HS-5 (cell line): ENCODE measurements around the gene SPSB1.

ENCODE experiments used
- DNase-seq: peaks from one replicate; pipeline ENCODE4 v3.0.0-alpha.2; 2012; ENCODE audit warnings: low read depth

The SPSB1 gene

DNA sequence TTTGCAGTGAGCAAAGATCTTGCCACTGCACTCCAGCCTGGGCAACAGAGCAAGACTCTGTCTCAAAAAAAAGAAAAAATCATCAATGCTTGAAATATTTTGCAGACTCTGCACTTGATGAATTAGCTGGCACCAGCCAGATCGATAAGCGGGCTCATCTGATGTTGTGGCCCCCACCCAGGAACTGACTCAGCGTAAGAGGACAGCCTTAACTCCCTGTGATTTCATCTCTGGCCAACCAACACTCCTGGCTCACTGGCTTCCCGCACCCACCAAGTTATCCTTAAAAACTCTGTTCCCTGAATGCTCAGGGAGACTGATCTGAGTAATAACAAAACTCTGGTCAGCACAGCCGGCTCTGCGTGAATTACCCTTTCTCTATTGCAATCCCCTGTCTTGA, 98.9 kb downstream of the SPSB1 start:
- DNase-seq = no peak

DNA sequence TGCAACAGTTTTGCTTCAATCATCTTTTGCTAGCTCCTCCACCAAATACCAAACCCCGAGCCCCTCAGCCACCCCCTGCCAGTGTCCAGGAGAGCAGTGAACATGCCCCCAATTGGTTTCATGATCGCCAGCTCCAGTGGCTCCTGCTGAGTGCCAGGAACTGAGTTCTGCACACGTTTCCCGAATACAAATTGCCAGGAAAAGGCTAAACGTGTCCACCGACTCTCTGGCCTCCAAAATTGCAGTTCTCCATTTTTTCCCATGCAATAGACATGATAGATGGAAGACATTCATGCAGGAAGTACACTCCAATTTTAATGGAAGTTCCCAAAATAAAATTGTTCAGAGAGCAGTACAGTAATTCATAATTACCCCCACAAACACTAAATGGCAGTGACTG, 101.3 kb downstream of the SPSB1 start:
- no peak for DNase-seq

DNA sequence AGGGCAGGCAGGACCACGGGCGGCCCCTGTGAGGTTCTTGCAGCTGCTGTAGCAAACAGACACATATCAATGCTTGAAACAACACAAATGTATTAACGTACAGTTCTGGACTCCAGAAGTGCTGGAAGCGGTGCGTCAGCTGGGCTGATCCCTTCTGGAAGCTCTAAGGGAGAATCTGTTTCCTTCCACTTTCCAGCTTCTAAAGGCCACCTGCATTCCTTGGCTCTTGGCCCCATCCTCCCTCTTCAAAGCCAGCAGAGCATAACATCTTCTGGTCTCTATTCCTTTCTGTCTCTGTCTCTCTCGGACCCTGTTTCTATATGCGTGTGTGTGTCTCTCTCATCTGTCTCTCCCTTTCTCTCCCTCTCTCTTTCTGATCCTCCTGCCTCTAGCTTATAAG, 102.3 kb downstream of the SPSB1 start:
- DNase-seq = no peak

DNA sequence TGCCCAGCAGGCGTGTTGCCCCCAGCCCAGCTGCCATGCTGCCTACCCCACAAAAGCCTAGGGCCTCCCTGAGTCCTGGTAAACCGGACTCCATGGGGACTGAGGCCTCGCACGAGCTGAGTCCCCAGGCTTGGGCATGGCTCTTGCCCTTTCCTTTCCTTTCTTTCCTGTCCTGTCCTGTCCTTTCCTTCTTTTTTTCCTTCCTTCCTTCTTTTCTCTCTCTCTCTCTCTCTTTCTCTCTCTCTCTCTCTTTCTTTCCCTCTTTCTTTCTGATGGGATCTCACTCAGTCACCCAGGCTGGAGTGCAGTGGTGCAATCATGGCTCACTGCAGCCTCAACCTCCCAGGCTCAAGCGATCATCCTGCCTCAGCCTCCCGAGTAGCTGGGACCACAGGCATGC, 104.4 kb downstream of the SPSB1 start:
- no peak for DNase-seq

DNA sequence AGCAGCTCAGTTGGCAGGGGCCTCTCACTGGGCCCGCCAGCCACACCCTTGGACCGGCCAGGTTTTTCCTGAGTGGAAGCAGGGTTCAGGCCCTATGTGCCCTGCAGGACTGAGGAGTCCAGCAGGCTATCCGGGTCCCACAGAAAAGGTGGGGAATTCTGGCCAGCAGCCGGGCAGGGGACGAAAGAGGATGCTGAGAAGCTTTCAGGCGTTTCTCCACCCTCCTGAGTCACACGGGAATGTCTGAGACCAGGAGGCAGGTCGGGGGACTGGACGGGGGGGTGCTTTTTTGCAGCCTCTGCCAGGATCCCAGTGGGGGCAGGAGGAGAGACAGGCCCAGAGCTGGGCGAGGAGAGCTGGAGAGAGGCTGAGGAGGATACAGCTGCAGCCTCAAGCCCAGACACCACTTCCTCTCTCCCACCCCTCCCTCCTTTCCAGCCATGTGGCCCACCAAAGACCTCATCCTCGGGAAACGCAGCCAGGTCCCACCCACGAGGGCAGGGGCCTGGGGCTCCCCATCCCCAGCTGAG, 105.4 kb downstream of the SPSB1 start:
- no peak for DNase-seq

DNA sequence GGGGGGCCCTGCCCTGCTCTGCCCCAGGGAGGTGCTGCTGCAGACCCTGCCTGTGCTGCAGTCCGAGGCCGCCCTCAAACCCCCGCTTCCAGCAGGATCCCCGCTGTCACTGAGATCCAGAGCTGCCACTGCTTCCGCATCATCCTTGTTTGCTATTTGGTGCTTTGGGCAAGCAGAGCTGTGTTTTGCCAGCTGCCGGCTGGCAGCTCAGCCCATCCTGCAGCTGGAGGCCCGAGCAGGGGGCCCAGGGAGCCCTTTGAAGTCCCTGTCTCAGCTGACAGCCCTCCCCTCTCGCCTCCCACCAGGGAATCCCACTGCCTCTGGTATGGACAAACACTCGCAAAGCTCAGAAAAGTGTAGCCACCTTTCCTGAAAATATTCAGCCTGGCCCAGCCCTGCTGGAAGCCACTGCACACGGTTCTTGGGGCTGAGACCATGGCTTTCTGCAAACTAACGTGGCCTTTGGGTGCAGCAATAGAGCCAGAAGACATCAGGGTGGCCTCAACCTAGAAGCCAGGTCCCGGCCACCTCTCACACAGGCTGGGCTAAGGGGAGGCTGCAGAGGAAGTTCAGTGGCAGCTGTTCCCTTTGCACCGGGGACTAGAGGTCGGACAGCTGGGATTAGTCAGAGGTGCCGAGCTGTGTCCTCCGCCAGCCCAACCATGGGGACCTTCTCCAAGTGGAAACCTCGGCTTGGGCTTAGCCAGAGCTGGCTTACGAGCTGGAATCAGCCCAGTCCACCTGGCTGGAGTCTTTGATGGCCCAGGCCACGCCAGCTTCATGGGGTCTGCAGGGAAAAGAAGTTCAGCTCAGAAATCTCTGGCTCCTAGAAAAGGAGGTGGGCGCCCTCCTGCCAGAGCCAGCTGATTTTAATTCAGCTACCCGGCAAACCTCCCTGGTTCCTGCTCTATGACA, 107.1 kb downstream of the SPSB1 start:
- no peak for DNase-seq

DNA sequence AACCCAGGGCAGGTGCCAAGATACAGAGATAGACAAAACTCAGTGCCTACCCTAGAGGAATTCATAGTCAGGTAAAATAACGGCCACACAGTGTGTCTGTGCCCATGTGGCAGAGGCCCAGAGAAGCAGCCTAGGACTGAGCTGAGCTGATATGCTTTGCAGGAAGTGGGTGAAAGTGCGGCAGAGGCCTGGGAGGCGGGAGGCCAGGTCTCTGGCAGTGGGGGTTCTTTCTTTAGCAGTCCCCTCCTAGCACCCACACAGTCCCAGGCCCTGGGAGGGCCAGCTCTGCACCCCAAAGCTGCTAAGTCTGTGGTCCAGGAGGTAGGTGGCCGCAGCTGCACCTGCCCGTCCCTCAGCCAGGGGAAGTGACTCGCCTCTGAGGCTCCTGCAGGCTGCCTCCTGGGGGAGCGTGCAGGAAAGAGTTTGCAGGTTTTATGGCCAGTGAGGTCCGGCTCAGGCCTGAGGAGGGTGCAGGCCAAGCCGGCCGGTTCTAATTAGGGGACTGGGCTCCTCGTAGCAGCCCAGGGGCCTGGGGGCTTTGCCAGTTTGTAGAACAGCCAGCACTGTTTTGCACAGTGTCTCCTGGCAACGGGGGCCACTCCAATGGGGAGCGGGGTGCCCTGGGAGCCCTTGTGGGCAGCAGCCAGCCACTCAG, 107.9 kb downstream of the SPSB1 start:
- no peak for DNase-seq

DNA sequence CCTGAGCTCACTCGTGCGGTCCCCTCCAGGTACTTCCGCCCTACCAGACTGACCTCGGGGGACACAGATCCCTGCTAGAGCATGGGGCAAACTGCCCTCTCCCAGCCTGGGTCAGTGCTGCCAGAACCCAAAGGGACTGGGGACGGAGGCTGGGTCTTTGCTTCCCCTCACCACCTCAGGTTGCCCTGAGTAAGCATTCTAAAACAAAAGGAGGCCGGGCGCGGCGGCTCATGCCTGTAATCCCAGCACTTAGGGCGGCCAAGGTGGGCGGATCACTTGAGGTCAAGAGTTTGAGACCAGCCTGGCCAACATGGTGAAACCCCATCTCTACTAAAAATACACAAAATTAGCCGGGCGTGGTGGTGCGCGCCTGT, 108.4 kb downstream of the SPSB1 start:
- no peak for DNase-seq

DNA sequence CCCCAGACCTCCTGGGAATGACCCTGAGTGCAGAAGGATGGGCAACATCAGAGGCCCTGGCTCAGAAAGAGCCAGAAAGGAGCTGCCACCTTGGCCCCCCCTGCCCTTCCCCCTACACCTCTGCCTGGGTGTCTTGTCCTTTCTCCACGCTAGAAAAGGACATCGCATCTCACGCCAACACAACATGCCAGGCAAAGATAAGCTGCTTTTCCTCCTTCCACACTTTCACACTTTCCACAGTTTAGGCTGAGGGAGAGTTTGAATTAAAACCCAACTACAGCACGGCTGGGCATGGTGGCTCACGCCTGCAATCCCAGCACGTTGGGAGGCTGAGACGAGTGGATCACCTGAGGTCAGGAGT, 109.5 kb downstream of the SPSB1 start:
- no peak for DNase-seq

DNA sequence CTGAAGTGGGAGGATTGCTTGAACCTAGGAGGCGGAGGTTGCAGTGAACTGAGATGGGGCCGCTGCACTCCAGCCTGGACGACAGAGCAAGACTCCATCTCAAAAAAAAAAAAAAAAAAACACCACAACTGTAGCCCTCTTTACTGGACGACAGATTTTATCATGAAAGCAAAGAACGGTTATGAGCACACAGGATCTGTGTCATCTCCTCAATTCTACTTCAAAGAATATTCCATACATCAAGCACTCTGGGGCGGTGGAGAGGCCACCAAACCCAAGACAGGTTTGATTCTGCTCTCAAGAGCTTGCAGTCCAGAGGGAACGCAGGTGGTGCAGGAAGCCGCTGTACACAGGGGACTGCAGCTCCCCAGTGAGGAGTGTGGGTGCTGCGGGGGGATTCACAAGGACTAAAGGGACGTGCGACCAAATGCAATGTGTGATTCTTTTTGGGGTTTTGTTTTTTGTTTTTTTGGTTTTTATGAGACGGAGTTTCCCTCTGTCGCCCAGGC, 110.1 kb downstream of the SPSB1 start:
- DNase-seq = no peak

DNA sequence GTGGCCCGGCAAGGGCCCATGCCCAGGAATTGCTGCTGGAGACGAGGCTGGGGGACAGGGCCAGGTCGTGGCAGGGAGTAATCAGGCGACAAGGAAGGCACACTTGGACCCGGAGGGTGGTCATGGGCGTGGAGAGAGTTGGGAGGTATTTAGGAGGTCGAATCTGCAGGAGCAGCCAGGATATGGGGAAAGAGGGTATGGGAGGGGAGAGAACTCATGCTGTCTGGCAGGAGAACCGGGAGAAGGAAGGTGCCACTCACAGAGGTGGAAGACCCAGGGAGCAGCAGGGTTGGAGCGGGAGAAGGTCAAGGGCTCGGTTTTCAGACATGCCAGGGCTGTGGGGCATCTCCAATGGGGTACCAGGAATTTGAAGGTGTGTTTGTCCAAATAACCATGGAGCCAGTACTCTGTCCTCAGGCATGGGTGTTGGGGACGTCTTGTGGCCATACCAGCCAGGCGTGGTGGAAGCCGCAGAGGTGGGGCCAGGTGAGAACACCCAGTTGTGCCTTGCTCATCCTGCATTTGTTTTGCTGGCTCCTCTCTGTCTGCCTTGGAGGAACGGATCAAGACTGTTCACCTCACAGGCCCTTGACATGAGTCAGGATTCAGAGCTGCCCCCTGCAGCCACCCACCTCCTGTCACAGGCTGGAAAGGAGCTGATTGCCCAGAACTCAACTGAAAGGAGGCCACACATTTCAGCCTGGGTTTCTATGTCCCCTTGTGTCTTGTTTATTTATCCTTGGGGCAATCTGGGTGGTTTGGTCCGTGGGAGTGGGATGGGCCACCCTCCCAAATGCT, 111.6 kb downstream of the SPSB1 start:
- DNase-seq = no peak

DNA sequence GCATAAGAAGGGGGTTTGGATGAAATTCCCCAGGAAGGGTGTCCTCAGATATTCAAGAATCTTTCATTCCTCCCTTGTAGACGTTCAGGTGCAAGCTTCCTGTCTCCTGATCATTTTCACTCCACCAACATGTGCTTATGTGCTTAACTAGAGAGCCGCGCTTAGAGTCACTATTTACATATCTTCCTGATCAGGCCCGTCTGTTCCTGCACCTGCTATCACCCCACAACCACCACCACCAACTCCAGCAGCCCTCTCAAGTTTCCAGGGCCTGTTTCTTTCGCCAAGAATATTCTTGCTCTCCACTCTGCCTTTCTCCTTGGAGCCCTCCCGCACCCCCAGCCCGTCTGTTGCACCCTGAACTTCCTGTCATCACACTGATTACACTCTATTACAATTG, 113.4 kb downstream of the SPSB1 start:
- DNase-seq = no peak

DNA sequence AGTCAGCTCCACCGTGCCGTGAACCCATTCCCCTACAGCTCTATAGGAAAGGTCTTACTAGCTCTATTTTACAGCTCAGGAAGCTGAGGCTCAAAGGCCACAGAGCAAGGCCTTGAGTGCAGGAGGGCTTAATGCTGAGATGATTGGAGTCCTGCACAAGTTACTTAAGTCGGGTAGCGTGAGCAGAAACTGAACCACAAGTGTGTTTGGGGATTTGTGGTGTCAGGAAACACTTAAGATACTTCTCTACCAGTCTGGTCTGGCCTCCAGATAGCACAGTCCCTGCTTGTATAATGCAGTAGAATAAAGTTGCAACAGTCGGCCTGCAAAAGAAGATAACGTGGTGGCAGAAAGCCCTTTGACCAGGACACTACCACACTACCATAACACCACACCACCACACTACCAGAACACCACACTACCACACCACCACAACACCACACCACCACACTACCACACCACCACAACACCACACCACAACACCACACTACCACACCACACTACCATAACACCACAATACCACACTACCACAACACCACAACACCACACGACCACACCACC, 118.1 kb downstream of the SPSB1 start:
- peak; percentile 33 for DNase-seq

DNA sequence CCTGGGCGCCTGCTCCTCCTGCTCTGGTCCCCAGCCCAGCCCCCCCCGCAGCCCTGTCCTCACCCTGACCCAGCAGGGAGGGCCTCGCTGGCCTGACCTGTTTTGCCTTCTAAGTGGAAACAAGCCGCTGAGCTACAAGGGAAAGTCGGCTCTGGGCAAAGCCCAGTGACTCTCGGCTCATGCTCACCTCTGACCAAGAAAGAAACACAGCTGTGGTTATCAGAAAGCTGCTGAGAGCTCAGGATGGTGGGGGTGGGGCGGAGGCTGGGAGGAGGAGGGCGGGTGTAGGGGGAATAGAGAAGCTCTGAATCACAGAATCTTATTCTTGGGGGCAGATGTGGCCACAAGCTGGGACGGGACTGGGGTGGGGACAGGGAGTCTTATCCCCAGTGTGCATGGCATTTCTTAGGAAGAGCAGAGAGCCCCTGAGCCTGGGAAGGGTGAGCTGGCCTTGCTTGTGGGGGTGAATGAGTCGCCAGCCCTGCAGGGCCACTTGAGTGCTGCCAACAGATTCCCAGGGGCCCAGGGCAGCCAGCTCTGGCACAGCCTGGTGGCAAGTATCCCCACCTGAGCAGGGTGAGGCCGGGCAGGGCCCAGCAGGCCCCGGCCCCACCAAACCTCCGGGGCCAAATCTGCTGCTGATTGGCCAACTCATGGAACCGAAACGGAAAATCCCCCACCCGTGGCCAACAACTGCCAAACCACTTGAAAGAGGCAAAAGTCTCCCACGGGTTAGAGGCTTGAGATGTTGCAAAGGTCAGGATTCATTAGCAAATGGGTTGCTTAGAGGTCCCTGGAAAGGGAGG, 120.6 kb downstream of the SPSB1 start:
- peak; percentile 59 for DNase-seq

DNA sequence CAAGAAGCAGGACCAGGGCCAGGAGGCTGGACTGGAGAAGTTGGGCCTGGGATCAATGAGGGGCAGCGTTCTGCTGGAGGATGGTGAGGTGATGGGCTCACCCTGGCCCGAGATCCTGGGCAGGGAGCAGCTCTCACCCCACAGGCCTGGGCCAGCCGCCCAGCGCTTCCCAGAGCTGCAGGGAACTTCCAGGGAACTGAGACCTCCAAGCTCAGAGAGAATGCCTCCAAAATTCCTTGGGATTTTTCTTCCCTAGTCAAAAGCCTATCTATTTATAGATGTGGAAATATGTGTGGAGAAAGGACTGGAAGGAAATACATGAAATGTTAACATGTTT, 121.2 kb downstream of the SPSB1 start:
- no peak for DNase-seq

DNA sequence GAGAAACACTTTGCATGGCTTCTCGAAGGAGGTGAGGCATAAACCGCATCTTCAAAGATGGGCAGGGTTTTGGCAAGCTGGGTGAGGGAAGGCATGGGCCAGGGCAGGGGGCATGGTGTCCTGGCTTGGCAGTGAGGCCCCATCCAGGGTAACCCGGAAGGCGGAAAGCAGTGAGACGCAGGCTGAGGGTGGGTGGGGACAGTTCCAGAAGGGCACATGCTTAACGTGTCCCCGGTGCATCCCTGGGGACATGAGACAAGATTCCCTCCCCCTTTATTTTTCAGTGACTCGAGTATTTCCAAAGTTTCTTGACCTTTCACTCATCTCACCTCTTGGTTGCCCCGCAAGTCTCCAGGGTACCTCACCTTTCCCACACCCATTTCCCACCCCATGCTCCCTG, 123.8 kb downstream of the SPSB1 start:
- no peak for DNase-seq

DNA sequence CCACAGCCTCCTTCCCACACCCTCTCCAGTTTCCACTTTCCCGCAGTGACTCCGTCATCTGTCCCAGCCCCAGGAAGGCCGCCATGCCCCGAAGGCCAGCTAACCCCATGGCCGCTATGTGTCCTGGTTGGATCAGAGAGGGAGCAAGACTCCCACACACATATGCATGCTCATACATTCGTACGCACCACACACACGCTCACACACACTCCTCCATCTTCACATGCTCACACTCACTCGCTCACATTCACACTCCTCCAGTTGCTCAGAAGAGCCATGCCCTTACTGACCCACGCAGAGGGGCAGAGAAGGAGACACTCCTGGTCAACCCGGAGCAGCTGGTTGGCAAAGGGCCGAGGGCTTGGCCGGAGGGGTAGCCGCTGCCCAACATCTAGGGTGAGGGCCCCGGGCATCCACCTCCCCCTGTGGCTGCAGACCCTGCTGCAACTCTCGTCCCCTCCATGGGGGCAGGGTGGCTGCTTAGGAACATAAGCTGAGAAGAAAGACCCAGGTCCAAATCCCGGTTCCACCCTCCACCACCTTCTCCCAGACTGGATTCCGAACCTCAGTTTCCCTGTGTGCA, 124.3 kb downstream of the SPSB1 start:
- DNase-seq = no peak

DNA sequence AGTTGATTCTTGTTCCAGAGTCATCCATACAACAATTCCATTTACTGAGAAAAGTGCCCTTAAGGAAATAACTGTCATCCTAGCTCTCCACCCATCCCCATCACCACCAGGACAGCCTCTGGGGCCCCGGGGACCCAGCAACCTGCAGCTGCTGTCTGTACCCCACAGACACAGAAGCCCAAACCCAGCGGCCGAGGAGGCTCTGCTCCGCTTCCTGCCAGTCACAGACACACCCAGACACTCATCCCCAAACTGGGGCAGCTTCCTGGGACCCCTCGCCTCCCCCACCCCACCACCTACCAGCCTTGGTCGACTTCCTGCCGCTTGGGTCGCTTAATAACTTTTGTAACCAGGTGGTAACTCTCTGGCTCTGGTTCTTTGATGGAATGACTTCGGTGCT, 125.0 kb downstream of the SPSB1 start:
- DNase-seq = no peak

DNA sequence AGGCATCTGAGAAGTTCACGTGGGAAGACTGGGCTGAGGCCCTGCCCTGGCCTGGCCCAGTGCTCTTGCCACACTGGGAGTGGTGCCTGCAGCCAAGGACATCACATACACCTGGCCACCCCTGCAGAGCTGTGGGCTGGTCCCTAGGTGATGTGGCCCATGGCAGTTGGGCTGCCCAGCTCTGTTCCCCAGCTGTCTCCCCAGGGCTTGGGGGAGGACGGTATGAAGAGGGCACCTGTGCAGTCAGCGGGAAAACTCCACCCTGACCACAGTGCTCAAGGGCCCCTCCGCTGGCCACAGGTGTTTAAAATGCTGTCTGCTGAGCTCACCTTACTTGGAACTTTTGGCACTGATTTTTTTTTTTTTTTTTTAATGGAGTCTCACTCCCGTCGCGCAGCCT, 126.2 kb downstream of the SPSB1 start:
- no peak for DNase-seq
